Measurements from ENCODE around the gene BCKDHA.

Gene BCKDHA

GRCh38 chr19:41356984-41357739 lies 40.5 kb upstream of the BCKDHA start:
- TF ChIP-seq CTCF (IDR thresholded peaks at IDR 0.05; ENCODE audit: insufficient read depth, low read length, poor library complexity, severe bottlenecking), result no peak
- no peak for TF ChIP-seq EZH2phosphoT487 (conservative IDR thresholded peaks at IDR 0.05; ENCODE audit: low read length)
- Histone ChIP-seq H2AFZ (ENCODE audit: low read depth, low read length, severe bottlenecking) (no peak overlapping the region), H3K4me2 (ENCODE audit: low read depth, low read length, poor library complexity, severe bottlenecking) (no peak overlapping the region), H3K4me3 (ENCODE audit: insufficient read depth, low read length, poor library complexity, severe bottlenecking) (no peak overlapping the region), H3K9ac (ENCODE audit: low read length) (no peak overlapping the region), H3K36me3 (ENCODE audit: low read length) (no peaks in the 10 kb centered on the region), H3K9me3 (ENCODE audit: insufficient read depth, low read length) (no peaks in the 10 kb centered on the region), H3K9me2 (replicated peaks; ENCODE audit: insufficient read depth, low read length) (no peaks in the 10 kb centered on the region), H3K27me3 (ENCODE audit: low read length) (no peaks in the 10 kb centered on the region), H3K79me2 (ENCODE audit: insufficient read depth, low read length) (peaks cover 11% of the 10 kb centered on the region), H3F3A (ENCODE audit: insufficient read depth) (0 out of 2 replicates have a peak, but pooled peaks cover 4% of the 10 kb centered on the region), H4K20me1 (ENCODE audit: low read depth, low read length) (no peaks in the 10 kb centered on the region), H3K27ac (ENCODE audit: low read depth, low read length) (no peak overlapping the region)

- H3K9ac ChIP-seq (ENCODE audit: low read length), result no peak overlapping the region
- no peaks in the 10 kb centered on the region for H3K27me3 ChIP-seq (ENCODE audit: low read length)
- H3K4me2 ChIP-seq (ENCODE audit: low read depth, low read length, poor library complexity, severe bottlenecking), result no peak overlapping the region
- H4K20me1 ChIP-seq (ENCODE audit: low read depth, low read length), result no peaks in the 10 kb centered on the region
- peaks cover 5% of the 10 kb centered on the region for H3K79me2 ChIP-seq (ENCODE audit: insufficient read depth, low read length)
- H3K4me3 ChIP-seq (ENCODE audit: insufficient read depth, low read length, poor library complexity, severe bottlenecking), result no peak overlapping the region
- H3K27ac ChIP-seq (ENCODE audit: low read depth, low read length), result no peak overlapping the region
- no peaks in the 10 kb centered on the region for H3K36me3 ChIP-seq (ENCODE audit: low read length)
- H3F3A ChIP-seq (ENCODE audit: insufficient read depth), result peaks cover 9% of the 10 kb centered on the region; the same call in 1 of the 2 replicates
- no peaks in the 10 kb centered on the region for H3K9me3 ChIP-seq (ENCODE audit: insufficient read depth, low read length)
- no peaks in the 10 kb centered on the region for H3K9me2 ChIP-seq (replicated peaks; ENCODE audit: insufficient read depth, low read length)
- no peak overlapping the region for H2AFZ ChIP-seq (ENCODE audit: low read depth, low read length, severe bottlenecking)
- TF ChIP-seq CTCF (IDR thresholded peaks at IDR 0.05; ENCODE audit: insufficient read depth, low read length, poor library complexity, severe bottlenecking) (no peak), EZH2phosphoT487 (conservative IDR thresholded peaks at IDR 0.05; ENCODE audit: low read length) (no peak)
Measured at GRCh38 chr19:41357746-41358145, 39.9 kb upstream of the BCKDHA start.

GRCh38 chr19:41359741-41360140 lies 37.9 kb upstream of the BCKDHA start:
- peaks cover 5% of the 10 kb centered on the region; the same call in 1 of the 2 replicates for H3F3A ChIP-seq (ENCODE audit: insufficient read depth)
- H3K36me3 ChIP-seq (ENCODE audit: low read length), result no peaks in the 10 kb centered on the region
- H3K9ac ChIP-seq (ENCODE audit: low read length), result no peak overlapping the region
- TF ChIP-seq CTCF (IDR thresholded peaks at IDR 0.05; ENCODE audit: insufficient read depth, low read length, poor library complexity, severe bottlenecking), result no peak
- no peak overlapping the region for H3K4me3 ChIP-seq (ENCODE audit: insufficient read depth, low read length, poor library complexity, severe bottlenecking)
- H3K27me3 ChIP-seq (ENCODE audit: low read length), result no peaks in the 10 kb centered on the region
- no peak overlapping the region for H3K27ac ChIP-seq (ENCODE audit: low read depth, low read length)
- no peaks in the 10 kb centered on the region for H3K9me2 ChIP-seq (replicated peaks; ENCODE audit: insufficient read depth, low read length)
- H3K4me2 ChIP-seq (ENCODE audit: low read depth, low read length, poor library complexity, severe bottlenecking), result no peak overlapping the region
- no peak overlapping the region for H2AFZ ChIP-seq (ENCODE audit: low read depth, low read length, severe bottlenecking)
- H3K79me2 ChIP-seq (ENCODE audit: insufficient read depth, low read length), result peaks cover 5% of the 10 kb centered on the region; the same call in 1 of the 2 replicates
- no peaks in the 10 kb centered on the region for H4K20me1 ChIP-seq (ENCODE audit: low read depth, low read length)
- H3K9me3 ChIP-seq (ENCODE audit: insufficient read depth, low read length), result no peaks in the 10 kb centered on the region
